HEK293 (cell line): ENCODE results near the gene MISP3.

ENCODE experiments used
- CTCF ChIA-PET: fragments of 350-600 bp; formaldehyde crosslinking; extraction: SDS; loops from one replicate; lab custom pipeline; 2021; ENCODE audit warnings: antibody characterized with exemption; lab: Yijun Ruan, JAX
- POLR2A ChIA-PET: fragments of 300-600 bp; formaldehyde crosslinking; extraction: SDS; loops from one replicate; lab custom pipeline; 2020; ENCODE audit warnings: antibody characterized with exemption, inconsistent platforms; lab: Yijun Ruan, JAX
- H3K27ac ChIP-seq: fragments of 200-500 bp; sonication (Bioruptor generic); 2 replicates; pipeline ENCODE4 v1.5.1; 2014; ENCODE audit warnings: low read depth, low read length, control low read depth, inconsistent platforms; ENCODE audit errors: extremely low read depth
- H3K36me3 ChIP-seq, 2 experiments: fragments of 200-500 bp in 1 of 2; sonication (Bioruptor generic) in 1 of 2; 1 replicate in 1 of 2; 2 replicates in 1 of 2; pipeline ENCODE4 v1.5.1; 2014 to 2017; ENCODE audit warnings: inconsistent platforms in 2 of 2, low read length in 2 of 2; ENCODE audit not compliant: control insufficient read depth in 2 of 2, insufficient read depth in 1 of 2
- H3K4me1 ChIP-seq: fragments of 200-500 bp; sonication (Bioruptor generic); 2 replicates; pipeline ENCODE4 v1.5.1; 2014; ENCODE audit warnings: mild to moderate bottlenecking, low read length, inconsistent platforms; ENCODE audit not compliant: control insufficient read depth, insufficient read depth
- H3K4me3 ChIP-seq: 2 replicates; pipeline ENCODE4 v1.5.1; 2011; ENCODE audit warnings: low read depth, mild to moderate bottlenecking, control low read depth, low read length, moderate library complexity
- H3K9me3 ChIP-seq: fragments of 200-500 bp; sonication (Bioruptor generic); 2 replicates; pipeline ENCODE4 v1.5.1; 2014; ENCODE audit warnings: low read depth, low read length, inconsistent platforms; ENCODE audit not compliant: control insufficient read depth, insufficient read depth
- GLIS1 ChIP-seq: fragments of 450-650 bp; formaldehyde crosslinking; IDR thresholded peaks from 2 replicates; pipeline ENCODE4 v1.5.1; 2016; ENCODE audit warnings: missing biosample characterization, missing genetic modification characterization
- KLF1 ChIP-seq: fragments of 450-650 bp; formaldehyde crosslinking; IDR thresholded peaks from 2 replicates; pipeline ENCODE4 v1.5.1; 2016; ENCODE audit warnings: missing biosample characterization, missing genetic modification characterization
- ZBTB17 ChIP-seq: fragments of 450-650 bp; formaldehyde crosslinking; IDR thresholded peaks from 2 replicates; pipeline ENCODE4 v1.5.1; 2016; ENCODE audit warnings: missing biosample characterization, missing genetic modification characterization
- ZBTB48 ChIP-seq: fragments of 450-650 bp; formaldehyde crosslinking; IDR thresholded peaks from 2 replicates; pipeline ENCODE4 v1.5.1; 2016; ENCODE audit warnings: missing biosample characterization, missing genetic modification characterization
- ZNF146 ChIP-seq: fragments of 450-650 bp; formaldehyde crosslinking; IDR thresholded peaks from 2 replicates; pipeline ENCODE4 v1.5.1; 2016; ENCODE audit warnings: missing biosample characterization, missing genetic modification characterization
- ZNF175 ChIP-seq: fragments of 450-650 bp; formaldehyde crosslinking; IDR thresholded peaks from 2 replicates; pipeline ENCODE4 v1.5.1; 2016; ENCODE audit warnings: missing biosample characterization, missing genetic modification characterization
- ZNF239 ChIP-seq: fragments of 450-650 bp; formaldehyde crosslinking; IDR thresholded peaks from 2 replicates; pipeline ENCODE4 v1.5.1; 2016; ENCODE audit warnings: missing biosample characterization, missing genetic modification characterization
- ZNF292 ChIP-seq: fragments of 450-650 bp; formaldehyde crosslinking; IDR thresholded peaks from 2 replicates; pipeline ENCODE4 v1.5.1; 2016; ENCODE audit warnings: low read depth, missing biosample characterization, missing genetic modification characterization, borderline replicate concordance
- ZNF600 ChIP-seq: fragments of 450-650 bp; formaldehyde crosslinking; IDR thresholded peaks from 2 replicates; pipeline ENCODE4 v1.5.1; 2016; ENCODE audit warnings: missing biosample characterization, missing genetic modification characterization
- ZNF843 ChIP-seq: fragments of 450-650 bp; formaldehyde crosslinking; IDR thresholded peaks from 2 replicates; pipeline ENCODE4 v1.5.1; 2016; ENCODE audit warnings: missing biosample characterization, missing genetic modification characterization
- TF ChIP-seq, protein P1 (sequence below): fragments of 450-650 bp; formaldehyde crosslinking; IDR thresholded peaks from 2 replicates; pipeline ENCODE4 v1.5.1; 2016; ENCODE audit warnings: missing biosample characterization, missing genetic modification characterization
- TF ChIP-seq, protein P2 (sequence below): fragments of 450-650 bp; formaldehyde crosslinking; IDR thresholded peaks from 2 replicates; pipeline ENCODE4 v1.5.1; 2016; ENCODE audit warnings: missing biosample characterization, missing genetic modification characterization
- TF ChIP-seq, protein P3 (sequence below): fragments of 450-650 bp; formaldehyde crosslinking; IDR thresholded peaks from 2 replicates; pipeline ENCODE4 v1.5.1; 2016; ENCODE audit warnings: missing biosample characterization, missing genetic modification characterization, low read depth
- TF ChIP-seq, protein P4 (sequence below): fragments of 450-650 bp; formaldehyde crosslinking; IDR thresholded peaks from 2 replicates; pipeline ENCODE4 v1.5.1; 2016; ENCODE audit warnings: missing biosample characterization, missing genetic modification characterization

Gene MISP3

DNA sequence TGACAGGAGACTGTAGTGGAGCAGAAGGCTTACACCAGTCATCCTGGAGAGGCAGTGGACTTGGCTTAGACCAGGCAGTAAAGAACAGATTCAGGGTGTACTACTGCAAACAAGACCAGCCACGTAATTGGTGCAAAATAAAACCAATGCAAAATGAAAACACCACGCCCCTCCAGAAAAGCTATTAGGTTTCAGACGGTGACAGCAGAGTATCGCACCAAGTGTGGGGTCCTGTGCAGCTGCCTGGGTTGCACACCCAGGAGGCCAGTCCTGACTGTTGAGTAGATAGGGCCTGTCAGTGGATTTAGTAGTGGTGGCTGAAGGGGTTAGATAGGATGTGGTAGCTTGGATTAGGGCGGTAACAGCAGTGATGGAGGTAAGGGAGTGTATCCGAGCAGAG, 50.3 kb downstream of the MISP3 start:
- H3K27ac ChIP-seq, result no peak overlapping the region
- no peak overlapping the region for H3K4me3 ChIP-seq
- peaks cover 23 to 60% of the 10 kb centered on the region in 2 experiments for H3K36me3 ChIP-seq
- H3K4me1 ChIP-seq, result peaks cover 3% of the 10 kb centered on the region; the same call in 1 of the 2 replicates
- TF ChIP-seq, protein P1, sequence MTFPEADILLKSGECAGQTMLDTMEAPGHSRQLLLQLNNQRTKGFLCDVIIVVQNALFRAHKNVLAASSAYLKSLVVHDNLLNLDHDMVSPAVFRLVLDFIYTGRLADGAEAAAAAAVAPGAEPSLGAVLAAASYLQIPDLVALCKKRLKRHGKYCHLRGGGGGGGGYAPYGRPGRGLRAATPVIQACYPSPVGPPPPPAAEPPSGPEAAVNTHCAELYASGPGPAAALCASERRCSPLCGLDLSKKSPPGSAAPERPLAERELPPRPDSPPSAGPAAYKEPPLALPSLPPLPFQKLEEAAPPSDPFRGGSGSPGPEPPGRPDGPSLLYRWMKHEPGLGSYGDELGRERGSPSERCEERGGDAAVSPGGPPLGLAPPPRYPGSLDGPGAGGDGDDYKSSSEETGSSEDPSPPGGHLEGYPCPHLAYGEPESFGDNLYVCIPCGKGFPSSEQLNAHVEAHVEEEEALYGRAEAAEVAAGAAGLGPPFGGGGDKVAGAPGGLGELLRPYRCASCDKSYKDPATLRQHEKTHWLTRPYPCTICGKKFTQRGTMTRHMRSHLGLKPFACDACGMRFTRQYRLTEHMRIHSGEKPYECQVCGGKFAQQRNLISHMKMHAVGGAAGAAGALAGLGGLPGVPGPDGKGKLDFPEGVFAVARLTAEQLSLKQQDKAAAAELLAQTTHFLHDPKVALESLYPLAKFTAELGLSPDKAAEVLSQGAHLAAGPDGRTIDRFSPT (tag by site-specific recombination), result no peak
- no peak for TF ChIP-seq ZNF292 (tag by site-specific recombination)
- TF ChIP-seq ZBTB48 (tag by site-specific recombination), result no peak
- no peak for TF ChIP-seq ZNF146 (tag by site-specific recombination)
- no peak for TF ChIP-seq ZNF239 (tag by site-specific recombination)
- peak; percentile 60 for TF ChIP-seq KLF1
- 0 out of 2 replicates have a peak, but pooled peaks have one; percentile 12 for TF ChIP-seq GLIS1 (tag by site-specific recombination)
- 0 out of 2 replicates have a peak, but pooled peaks have one; percentile 40 for TF ChIP-seq ZNF600 (tag by site-specific recombination)
- no peak for TF ChIP-seq ZNF843 (tag by site-specific recombination)
- TF ChIP-seq ZBTB17, result peak; percentile 65
- no peak for TF ChIP-seq ZNF175 (tag by site-specific recombination)
- TF ChIP-seq, protein P2, sequence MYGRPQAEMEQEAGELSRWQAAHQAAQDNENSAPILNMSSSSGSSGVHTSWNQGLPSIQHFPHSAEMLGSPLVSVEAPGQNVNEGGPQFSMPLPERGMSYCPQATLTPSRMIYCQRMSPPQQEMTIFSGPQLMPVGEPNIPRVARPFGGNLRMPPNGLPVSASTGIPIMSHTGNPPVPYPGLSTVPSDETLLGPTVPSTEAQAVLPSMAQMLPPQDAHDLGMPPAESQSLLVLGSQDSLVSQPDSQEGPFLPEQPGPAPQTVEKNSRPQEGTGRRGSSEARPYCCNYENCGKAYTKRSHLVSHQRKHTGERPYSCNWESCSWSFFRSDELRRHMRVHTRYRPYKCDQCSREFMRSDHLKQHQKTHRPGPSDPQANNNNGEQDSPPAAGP (tag by site-specific recombination), result 0 out of 2 replicates have a peak, but pooled peaks have one; percentile 44
- TF ChIP-seq, protein P3, sequence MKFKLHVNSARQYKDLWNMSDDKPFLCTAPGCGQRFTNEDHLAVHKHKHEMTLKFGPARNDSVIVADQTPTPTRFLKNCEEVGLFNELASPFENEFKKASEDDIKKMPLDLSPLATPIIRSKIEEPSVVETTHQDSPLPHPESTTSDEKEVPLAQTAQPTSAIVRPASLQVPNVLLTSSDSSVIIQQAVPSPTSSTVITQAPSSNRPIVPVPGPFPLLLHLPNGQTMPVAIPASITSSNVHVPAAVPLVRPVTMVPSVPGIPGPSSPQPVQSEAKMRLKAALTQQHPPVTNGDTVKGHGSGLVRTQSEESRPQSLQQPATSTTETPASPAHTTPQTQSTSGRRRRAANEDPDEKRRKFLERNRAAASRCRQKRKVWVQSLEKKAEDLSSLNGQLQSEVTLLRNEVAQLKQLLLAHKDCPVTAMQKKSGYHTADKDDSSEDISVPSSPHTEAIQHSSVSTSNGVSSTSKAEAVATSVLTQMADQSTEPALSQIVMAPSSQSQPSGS (tag by site-specific recombination), result no peak
- TF ChIP-seq, protein P4, sequence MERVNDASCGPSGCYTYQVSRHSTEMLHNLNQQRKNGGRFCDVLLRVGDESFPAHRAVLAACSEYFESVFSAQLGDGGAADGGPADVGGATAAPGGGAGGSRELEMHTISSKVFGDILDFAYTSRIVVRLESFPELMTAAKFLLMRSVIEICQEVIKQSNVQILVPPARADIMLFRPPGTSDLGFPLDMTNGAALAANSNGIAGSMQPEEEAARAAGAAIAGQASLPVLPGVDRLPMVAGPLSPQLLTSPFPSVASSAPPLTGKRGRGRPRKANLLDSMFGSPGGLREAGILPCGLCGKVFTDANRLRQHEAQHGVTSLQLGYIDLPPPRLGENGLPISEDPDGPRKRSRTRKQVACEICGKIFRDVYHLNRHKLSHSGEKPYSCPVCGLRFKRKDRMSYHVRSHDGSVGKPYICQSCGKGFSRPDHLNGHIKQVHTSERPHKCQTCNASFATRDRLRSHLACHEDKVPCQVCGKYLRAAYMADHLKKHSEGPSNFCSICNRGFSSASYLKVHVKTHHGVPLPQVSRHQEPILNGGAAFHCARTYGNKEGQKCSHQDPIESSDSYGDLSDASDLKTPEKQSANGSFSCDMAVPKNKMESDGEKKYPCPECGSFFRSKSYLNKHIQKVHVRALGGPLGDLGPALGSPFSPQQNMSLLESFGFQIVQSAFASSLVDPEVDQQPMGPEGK (tag by site-specific recombination), result no peak
- H3K9me3 ChIP-seq, result no peaks in the 10 kb centered on the region
- POLR2A ChIA-PET, result interaction anchor here (0.5 to 6.6 kb wide), 5 partner anchors 13 to 1420 kb away, joined by 3 to 64 read pairs (median 4); partner anchors contain the start of gene ASF1B
- CTCF ChIA-PET, result no interaction called here
